ENCODE results near the gene MTLN. TPM values are rescaled to one million over a fixed set of nuclear protein-coding genes. Genes with fewer than 3 reads are reported as not detected.
"Not testable (repeated sequence)": the region's sequence is repeated elsewhere in the genome, so short reads cannot be mapped to it uniquely, and the experiment has no call there.

MTLN gene
- total RNA-seq = 10 to 100 TPM; 75.9 to 78.8 TPM

GRCh38 chr2:110211938-110212858 is at the start of gene MTLN:
Gene MTLN, minus strand, starts transcription at chr2:110212547. Its CDS starts 22 bp downstream, at chr2:110212525.
- Mint-ChIP-seq H3K4me1 (ENCODE audit: low read depth) (peaks cover 22% of the 10 kb centered on the region), H3K4me3 (peak within 1 kb of the TSS; percentile 92), H3K9me3 (peaks cover 8% of the 10 kb centered on the region), H3K36me3 (peaks cover 25% of the 10 kb centered on the region), H3K27me3 (peaks cover 20% of the 10 kb centered on the region), H3K27ac (peak within 1 kb of the TSS; percentile 80)
- DNase-seq = peak; percentile 85
- POLR2A ChIA-PET = no interaction called here
- intact Hi-C loops (cut with micrococcal nuclease) = no loop called here
- CTCF ChIA-PET = no interaction called here

GRCh38 chr2:110261910-110262309 is 49.6 kb upstream of the MTLN start:
- CTCF ChIA-PET; H3K27me3 Mint-ChIP-seq; H3K4me3 Mint-ChIP-seq; H3K36me3 Mint-ChIP-seq; intact Hi-C loops (cut with micrococcal nuclease); H3K27ac Mint-ChIP-seq; DNase-seq; H3K4me1 Mint-ChIP-seq (ENCODE audit: low read depth); H3K9me3 Mint-ChIP-seq; POLR2A ChIA-PET: not testable (repeated sequence)

- POLR2A ChIA-PET, H3K9me3 Mint-ChIP-seq: not testable (repeated sequence)
Measured at GRCh38 chr2:110248081-110248795, 35.9 kb upstream of the MTLN start.

GRCh38 chr2:110245488-110246435 is 33.4 kb upstream of the MTLN start:
- H3K27me3 Mint-ChIP-seq; CTCF ChIA-PET; H3K27ac Mint-ChIP-seq; intact Hi-C loops (cut with micrococcal nuclease); DNase-seq; H3K4me3 Mint-ChIP-seq; H3K4me1 Mint-ChIP-seq (ENCODE audit: low read depth); POLR2A ChIA-PET; H3K36me3 Mint-ChIP-seq; H3K9me3 Mint-ChIP-seq: not testable (repeated sequence)

More at GRCh38 chr2:110248081-110248795, 35.9 kb upstream of the MTLN start:
- H3K27me3 Mint-ChIP-seq; intact Hi-C loops (cut with micrococcal nuclease); H3K4me3 Mint-ChIP-seq; H3K4me1 Mint-ChIP-seq (ENCODE audit: low read depth); CTCF ChIA-PET; H3K36me3 Mint-ChIP-seq; DNase-seq; H3K27ac Mint-ChIP-seq: not testable (repeated sequence)

GRCh38 chr2:110243283-110243682 is 30.9 kb upstream of the MTLN start:
- H3K4me1 Mint-ChIP-seq (ENCODE audit: low read depth); intact Hi-C loops (cut with micrococcal nuclease); CTCF ChIA-PET; POLR2A ChIA-PET; H3K9me3 Mint-ChIP-seq; DNase-seq; H3K27me3 Mint-ChIP-seq; H3K36me3 Mint-ChIP-seq; H3K4me3 Mint-ChIP-seq; H3K27ac Mint-ChIP-seq: not testable (repeated sequence)

- CTCF ChIA-PET; H3K4me3 Mint-ChIP-seq; H3K27ac Mint-ChIP-seq; H3K36me3 Mint-ChIP-seq; H3K9me3 Mint-ChIP-seq; intact Hi-C loops (cut with micrococcal nuclease); DNase-seq; H3K27me3 Mint-ChIP-seq; POLR2A ChIA-PET; H3K4me1 Mint-ChIP-seq (ENCODE audit: low read depth): not testable (repeated sequence)
Measured at GRCh38 chr2:110234514-110234913, 22.2 kb upstream of the MTLN start.

- H3K27ac Mint-ChIP-seq; POLR2A ChIA-PET; H3K9me3 Mint-ChIP-seq; H3K4me1 Mint-ChIP-seq (ENCODE audit: low read depth); H3K4me3 Mint-ChIP-seq; H3K36me3 Mint-ChIP-seq; DNase-seq; intact Hi-C loops (cut with micrococcal nuclease); CTCF ChIA-PET: not testable (repeated sequence)
- peaks cover 21% of the 10 kb centered on the region for H3K27me3 Mint-ChIP-seq
Measured at GRCh38 chr2:110229886-110230285, 17.5 kb upstream of the MTLN start.

- H3K4me1 Mint-ChIP-seq (ENCODE audit: low read depth); H3K9me3 Mint-ChIP-seq; intact Hi-C loops (cut with micrococcal nuclease); H3K36me3 Mint-ChIP-seq; H3K27ac Mint-ChIP-seq; DNase-seq; POLR2A ChIA-PET; CTCF ChIA-PET; H3K4me3 Mint-ChIP-seq: not testable (repeated sequence)
- H3K27me3 Mint-ChIP-seq = peaks cover 43% of the 10 kb centered on the region
Measured at GRCh38 chr2:110222626-110223025, 10.3 kb upstream of the MTLN start.

GRCh38 chr2:110221938-110222337 is 9.6 kb upstream of the MTLN start:
- Mint-ChIP-seq H3K27me3 (peaks cover 39% of the 10 kb centered on the region), H3K27ac (no peak overlapping the region), H3K9me3 (no peaks in the 10 kb centered on the region), H3K4me3 (no peak overlapping the region), H3K4me1 (ENCODE audit: low read depth) (no peaks in the 10 kb centered on the region), H3K36me3 (no peaks in the 10 kb centered on the region)
- intact Hi-C loops (cut with micrococcal nuclease) = no loop called here
- DNase-seq = no peak
- ChIA-PET CTCF (no interaction called here), POLR2A (no interaction called here)

- Mint-ChIP-seq H3K27me3 (peaks cover 44% of the 10 kb centered on the region), H3K4me3 (no peak overlapping the region), H3K9me3 (no peaks in the 10 kb centered on the region), H3K27ac (no peak overlapping the region), H3K4me1 (ENCODE audit: low read depth) (no peaks in the 10 kb centered on the region), H3K36me3 (no peaks in the 10 kb centered on the region)
- POLR2A ChIA-PET = no interaction called here
- no peak for DNase-seq
- intact Hi-C loops (cut with micrococcal nuclease) = no loop called here
- CTCF ChIA-PET = no interaction called here
Measured at GRCh38 chr2:110220190-110220564, 7.8 kb upstream of the MTLN start.

GRCh38 chr2:110219496-110220189 is 7.3 kb upstream of the MTLN start:
- ChIA-PET POLR2A (no interaction called here), CTCF (no interaction called here)
- Mint-ChIP-seq H3K36me3 (no peaks in the 10 kb centered on the region), H3K27ac (no peak overlapping the region), H3K4me3 (no peak overlapping the region), H3K4me1 (ENCODE audit: low read depth) (no peaks in the 10 kb centered on the region), H3K9me3 (no peaks in the 10 kb centered on the region), H3K27me3 (peaks cover 49% of the 10 kb centered on the region)
- intact Hi-C loops (cut with micrococcal nuclease) = no loop called here
- no peak for DNase-seq

- H3K27ac Mint-ChIP-seq; POLR2A ChIA-PET; H3K4me3 Mint-ChIP-seq; DNase-seq; H3K36me3 Mint-ChIP-seq; CTCF ChIA-PET; intact Hi-C loops (cut with micrococcal nuclease); H3K4me1 Mint-ChIP-seq (ENCODE audit: low read depth); H3K9me3 Mint-ChIP-seq: not testable (repeated sequence)
- H3K27me3 Mint-ChIP-seq = peaks cover 47% of the 10 kb centered on the region
Measured at GRCh38 chr2:110218889-110219288, 6.5 kb upstream of the MTLN start.

Data from activated CD4-positive, alpha-beta memory T cell treated with anti-CD3 and anti-CD28 coated beads for 36 hours (primary cell).